Neural progenitor cell (in vitro differentiated cells): ENCODE data around the gene ITSN1.

ENCODE experiments used
- CTCF ChIP-seq: fragments of 200-600 bp; sonication (generic); IDR thresholded peaks from 2 replicates; pipeline ENCODE4 v1.5.1; 2017; ENCODE audit warnings: antibody characterized with exemption, mild to moderate bottlenecking
- EZH2 ChIP-seq: fragments of 200-600 bp; sonication (generic); IDR thresholded peaks from 2 replicates; pipeline ENCODE4 v1.6.1; 2017; ENCODE audit warnings: antibody characterized with exemption, mild to moderate bottlenecking, moderate library complexity
- EZH2phosphoT487 ChIP-seq: fragments of 200-600 bp; sonication (generic); IDR thresholded peaks from 2 replicates; pipeline ENCODE4 v1.6.1; 2017; ENCODE audit warnings: antibody characterized with exemption

- TF ChIP-seq CTCF = no peak
- no peak for TF ChIP-seq EZH2
- TF ChIP-seq EZH2phosphoT487 = no peak
These were observed 168.5 kb downstream of the ITSN1 start for GRCh38 chr21:33810766-33811165.
